Sigmoid colon (tissue), 4 donors: ENCODE results near the gene FCER2.

ENCODE experiments used
- EP300 ChIP-seq, 4 donors: sonication (generic); formaldehyde crosslinking; IDR thresholded peaks; one replicate each; pipeline ENCODE4 v1.6.1; 2017; ENCODE audit warnings: antibody characterized with exemption in 4 of 4
- POLR2AphosphoS5 ChIP-seq, 4 donors: sonication (generic); formaldehyde crosslinking; IDR thresholded peaks; one replicate each; pipeline ENCODE4 v1.6.1; 2017; ENCODE audit warnings: antibody characterized with exemption in 4 of 4
- TF ChIP-seq, protein P1 (sequence below), 4 experiments: fragments of 450-650 bp in 3 of 4; fragments of 200-600 bp in 1 of 4; IDR thresholded peaks; one replicate each; pipeline ENCODE4 v1.5.1; 2016 to 2019; ENCODE audit warnings: antibody characterized with exemption in 4 of 4, mild to moderate bottlenecking in 3 of 4, moderate library complexity in 2 of 4

DNA sequence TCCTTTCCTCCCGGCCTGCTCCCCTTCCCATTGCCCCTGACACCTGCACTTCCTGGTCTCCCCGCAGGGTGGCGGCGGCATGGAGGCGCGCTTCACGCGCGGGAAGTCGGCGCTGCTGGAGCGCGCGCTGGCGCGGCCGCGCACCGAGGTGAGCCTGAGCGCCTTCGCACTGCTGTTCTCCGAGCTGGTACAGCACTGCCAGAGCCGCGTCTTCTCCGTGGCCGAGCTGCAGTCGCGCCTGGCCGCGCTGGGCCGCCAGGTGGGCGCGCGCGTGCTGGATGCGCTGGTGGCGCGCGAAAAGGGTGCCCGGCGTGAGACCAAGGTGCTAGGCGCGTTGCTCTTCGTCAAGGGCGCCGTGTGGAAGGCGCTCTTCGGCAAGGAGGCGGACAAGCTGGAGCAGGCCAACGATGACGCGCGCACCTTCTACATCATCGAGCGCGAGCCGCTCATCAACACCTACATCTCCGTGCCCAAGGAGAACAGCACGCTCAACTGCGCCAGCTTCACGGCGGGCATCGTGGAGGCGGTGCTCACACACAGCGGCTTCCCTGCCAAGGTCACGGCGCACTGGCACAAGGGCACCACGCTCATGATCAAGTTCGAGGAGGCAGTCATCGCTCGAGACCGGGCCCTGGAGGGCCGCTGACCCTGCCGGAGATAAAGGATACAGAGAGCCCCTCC, 19.6 kb downstream of the FCER2 start:
- TF ChIP-seq EP300 (IDR thresholded peaks at IDR 0.05) (no peak), POLR2AphosphoS5 (IDR thresholded peaks at IDR 0.05) (no peak)
- TF ChIP-seq, protein P1, sequence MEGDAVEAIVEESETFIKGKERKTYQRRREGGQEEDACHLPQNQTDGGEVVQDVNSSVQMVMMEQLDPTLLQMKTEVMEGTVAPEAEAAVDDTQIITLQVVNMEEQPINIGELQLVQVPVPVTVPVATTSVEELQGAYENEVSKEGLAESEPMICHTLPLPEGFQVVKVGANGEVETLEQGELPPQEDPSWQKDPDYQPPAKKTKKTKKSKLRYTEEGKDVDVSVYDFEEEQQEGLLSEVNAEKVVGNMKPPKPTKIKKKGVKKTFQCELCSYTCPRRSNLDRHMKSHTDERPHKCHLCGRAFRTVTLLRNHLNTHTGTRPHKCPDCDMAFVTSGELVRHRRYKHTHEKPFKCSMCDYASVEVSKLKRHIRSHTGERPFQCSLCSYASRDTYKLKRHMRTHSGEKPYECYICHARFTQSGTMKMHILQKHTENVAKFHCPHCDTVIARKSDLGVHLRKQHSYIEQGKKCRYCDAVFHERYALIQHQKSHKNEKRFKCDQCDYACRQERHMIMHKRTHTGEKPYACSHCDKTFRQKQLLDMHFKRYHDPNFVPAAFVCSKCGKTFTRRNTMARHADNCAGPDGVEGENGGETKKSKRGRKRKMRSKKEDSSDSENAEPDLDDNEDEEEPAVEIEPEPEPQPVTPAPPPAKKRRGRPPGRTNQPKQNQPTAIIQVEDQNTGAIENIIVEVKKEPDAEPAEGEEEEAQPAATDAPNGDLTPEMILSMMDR (IDR thresholded peaks at IDR 0.05), result no peak
